ENCODE measurements around the gene COL25A1. TPM values are rescaled to one million over a fixed set of nuclear protein-coding genes. Genes with fewer than 3 reads are reported as not detected.
"Not testable (repeated sequence)": the region's sequence is repeated elsewhere in the genome, so short reads cannot be mapped to it uniquely, and the experiment has no call there.

COL25A1 gene
- total RNA-seq, 1 donor from 2014 or later = not detected

DNA sequence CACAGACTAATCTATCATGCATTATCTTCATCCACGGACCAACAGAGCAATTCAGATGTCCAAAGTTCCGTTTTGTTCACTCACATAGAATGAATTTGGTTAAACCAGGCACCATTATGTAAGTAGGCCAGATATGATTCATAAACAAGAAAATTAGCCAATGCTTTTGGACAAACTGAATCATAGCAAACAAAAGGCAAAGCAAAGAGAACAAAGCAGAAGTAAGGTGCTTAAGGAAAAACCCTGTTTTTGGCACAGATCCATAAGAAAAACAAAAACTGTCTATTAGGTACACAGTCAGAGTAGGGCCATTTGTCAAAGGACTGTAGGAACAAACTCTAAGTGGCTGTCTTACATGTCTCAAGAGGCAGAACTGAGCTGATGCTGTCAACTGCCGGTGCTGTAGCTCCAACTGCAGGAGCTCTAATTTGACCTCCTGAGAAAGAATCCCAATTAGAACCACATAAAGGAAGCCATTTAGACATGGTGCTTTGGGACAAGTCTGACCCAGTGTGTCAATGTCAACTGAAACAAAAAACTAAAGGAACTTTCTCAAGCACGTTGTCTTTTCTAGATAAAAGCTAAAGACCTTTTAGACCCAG lies 146.7 kb downstream of the COL25A1 start:
- H3K36me3 Mint-ChIP-seq (ENCODE audit: low read depth) = no peaks in the 10 kb centered on the region
- DNase-seq (ENCODE audit: low spot score) = no peak

DNA sequence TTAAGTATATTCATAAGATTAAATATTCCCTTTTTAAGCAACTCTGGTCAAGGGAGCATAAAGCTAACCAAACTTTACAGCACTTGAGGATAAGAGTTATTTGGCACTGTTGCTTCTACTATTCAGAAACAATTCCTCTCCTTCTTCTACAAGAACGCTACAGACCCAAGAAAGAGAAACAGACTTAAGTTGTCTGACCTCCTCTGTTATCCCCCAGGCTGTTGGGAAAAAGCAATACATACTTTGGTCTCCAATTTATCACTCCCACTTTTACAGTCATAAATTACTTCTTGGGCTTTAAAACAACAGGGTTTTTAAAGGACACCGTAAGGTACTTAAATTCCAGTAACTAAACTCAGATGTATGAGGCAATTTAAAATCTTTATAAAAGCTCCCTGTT lies 147.4 kb downstream of the COL25A1 start:
- intact Hi-C loops (cut with micrococcal nuclease) = no loop called here
- Mint-ChIP-seq H3K4me1 (ENCODE audit: low read depth) (no peaks in the 10 kb centered on the region), H3K4me3 (ENCODE audit: low read depth) (no peak overlapping the region), H3K36me3 (ENCODE audit: low read depth) (no peaks in the 10 kb centered on the region), H3K27me3 (ENCODE audit: low read depth) (peaks cover 17% of the 10 kb centered on the region), H3K27ac (no peak overlapping the region), H3K9me3 (no peaks in the 10 kb centered on the region)
- DNase-seq (ENCODE audit: low spot score) = no peak

More for the DNA sequence above, 146.7 kb downstream of the COL25A1 start:
- Mint-ChIP-seq H3K27me3 (ENCODE audit: low read depth) (peaks cover 17% of the 10 kb centered on the region), H3K9me3 (no peaks in the 10 kb centered on the region), H3K4me3 (ENCODE audit: low read depth) (no peak overlapping the region), H3K4me1 (ENCODE audit: low read depth) (no peaks in the 10 kb centered on the region), H3K27ac (no peak overlapping the region)
- intact Hi-C loops (cut with micrococcal nuclease) = no loop called here

DNA sequence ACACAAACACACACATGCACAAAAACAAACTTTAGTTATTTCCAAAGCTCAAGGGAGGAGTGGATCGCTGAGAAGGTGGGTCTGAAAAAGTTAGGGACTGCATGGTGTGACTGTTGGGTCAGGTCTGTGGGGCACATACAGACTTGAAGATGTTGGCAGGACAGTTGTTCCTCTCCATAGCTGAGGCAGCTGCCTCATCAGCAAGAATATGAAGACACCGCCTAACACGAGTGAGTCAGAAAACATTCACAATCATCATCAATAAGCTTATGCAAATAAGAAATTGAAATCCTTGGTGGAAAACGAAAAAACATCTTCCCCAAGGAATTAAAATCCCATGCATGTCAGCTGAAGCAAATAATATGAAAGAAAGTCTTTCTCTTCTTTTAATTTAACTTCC lies 148.0 kb downstream of the COL25A1 start:
- Mint-ChIP-seq H3K4me3 (ENCODE audit: low read depth) (no peak overlapping the region), H3K27ac (no peak overlapping the region), H3K4me1 (ENCODE audit: low read depth) (no peaks in the 10 kb centered on the region), H3K27me3 (ENCODE audit: low read depth) (peaks cover 18% of the 10 kb centered on the region), H3K36me3 (ENCODE audit: low read depth) (no peaks in the 10 kb centered on the region), H3K9me3 (no peaks in the 10 kb centered on the region)
- DNase-seq (ENCODE audit: low spot score) = no peak
- intact Hi-C loops (cut with micrococcal nuclease) = no loop called here

DNA sequence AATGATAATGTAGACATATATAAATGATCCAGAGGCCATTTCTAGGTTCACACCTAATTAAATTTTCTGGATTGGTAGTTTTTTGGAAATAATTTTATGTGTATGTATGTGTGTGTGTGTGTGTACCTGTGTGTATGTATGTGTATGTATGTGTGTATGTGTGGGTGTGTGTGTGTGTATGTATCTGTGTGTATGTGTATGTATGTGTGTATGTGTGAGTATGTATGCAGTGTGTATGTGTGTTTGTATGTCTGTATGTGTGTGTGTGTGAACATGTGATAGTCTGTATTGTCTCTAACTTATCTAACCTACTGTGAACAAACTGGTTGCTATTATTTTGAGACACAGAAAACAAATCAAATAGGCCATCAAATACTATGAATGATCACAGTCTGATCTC lies 152.6 kb downstream of the COL25A1 start:
- no peaks in the 10 kb centered on the region for H3K9me3 Mint-ChIP-seq
- no peak for DNase-seq (ENCODE audit: low spot score)
- H3K4me1 Mint-ChIP-seq (ENCODE audit: low read depth) = no peaks in the 10 kb centered on the region
- H3K27me3 Mint-ChIP-seq (ENCODE audit: low read depth) = peaks cover 16% of the 10 kb centered on the region
- H3K36me3 Mint-ChIP-seq (ENCODE audit: low read depth) = no peaks in the 10 kb centered on the region
- H3K27ac Mint-ChIP-seq = no peak overlapping the region
- H3K4me3 Mint-ChIP-seq (ENCODE audit: low read depth) = no peak overlapping the region
- intact Hi-C loops (cut with micrococcal nuclease) = no loop called here

DNA sequence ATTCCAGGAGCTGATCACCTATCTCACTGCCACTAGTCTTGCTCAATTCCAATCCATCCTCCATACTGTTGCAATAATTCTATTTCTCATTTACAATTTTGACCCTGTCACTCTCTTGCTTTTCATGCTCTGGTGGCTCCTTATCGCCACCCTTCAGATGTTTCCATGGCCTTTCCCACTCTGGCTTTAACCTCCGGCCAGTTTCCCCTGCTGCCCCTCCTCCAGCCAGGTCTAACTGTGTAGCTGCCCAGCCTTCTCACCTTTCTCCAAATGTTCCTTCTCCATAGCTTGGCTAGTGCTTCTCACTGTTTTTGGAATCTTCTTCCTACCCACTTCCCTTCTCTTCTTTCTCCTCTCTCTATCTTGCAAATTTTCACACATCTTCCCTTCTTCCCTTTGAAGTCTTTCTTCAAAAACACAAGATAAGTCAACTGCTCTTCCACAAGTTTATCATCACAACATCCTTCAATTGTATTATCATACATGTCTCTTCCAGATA lies 153.8 kb downstream of the COL25A1 start:
- peaks cover 16% of the 10 kb centered on the region for H3K27me3 Mint-ChIP-seq (ENCODE audit: low read depth)
- no peak overlapping the region for H3K27ac Mint-ChIP-seq

DNA sequence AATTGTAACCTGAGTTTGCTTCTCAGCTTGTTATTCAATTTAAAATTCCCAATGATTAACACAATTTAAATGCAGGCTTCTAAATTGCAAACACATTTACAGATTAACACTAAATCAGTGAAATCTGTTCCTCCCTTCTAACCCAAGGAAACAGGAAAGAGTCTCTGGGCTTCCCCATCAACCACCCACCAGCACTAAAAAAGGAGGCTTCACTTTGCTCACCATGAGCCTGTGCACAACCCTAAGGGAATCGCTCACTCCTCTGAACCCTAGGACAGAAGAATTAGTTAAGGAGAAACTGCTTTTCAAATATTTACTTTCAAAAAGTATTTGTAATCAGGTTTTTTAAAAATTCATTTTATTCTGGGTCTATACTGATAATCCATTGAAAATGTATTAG lies 155.3 kb downstream of the COL25A1 start:
- H3K27ac Mint-ChIP-seq = no peak overlapping the region
- intact Hi-C loops (cut with micrococcal nuclease) = no loop called here
- H3K4me1 Mint-ChIP-seq (ENCODE audit: low read depth) = no peaks in the 10 kb centered on the region
- peaks cover 19% of the 10 kb centered on the region for H3K27me3 Mint-ChIP-seq (ENCODE audit: low read depth)
- no peak overlapping the region for H3K4me3 Mint-ChIP-seq (ENCODE audit: low read depth)
- H3K9me3 Mint-ChIP-seq = peaks cover 2% of the 10 kb centered on the region
- DNase-seq (ENCODE audit: low spot score) = no peak
- H3K36me3 Mint-ChIP-seq (ENCODE audit: low read depth) = no peaks in the 10 kb centered on the region

More for the DNA sequence above, 153.8 kb downstream of the COL25A1 start:
- no peaks in the 10 kb centered on the region for H3K36me3 Mint-ChIP-seq (ENCODE audit: low read depth)
- no peak overlapping the region for H3K4me3 Mint-ChIP-seq (ENCODE audit: low read depth)
- intact Hi-C loops (cut with micrococcal nuclease) = no loop called here
- no peaks in the 10 kb centered on the region for H3K4me1 Mint-ChIP-seq (ENCODE audit: low read depth)
- no peak for DNase-seq (ENCODE audit: low spot score)
- H3K9me3 Mint-ChIP-seq = no peaks in the 10 kb centered on the region

DNA sequence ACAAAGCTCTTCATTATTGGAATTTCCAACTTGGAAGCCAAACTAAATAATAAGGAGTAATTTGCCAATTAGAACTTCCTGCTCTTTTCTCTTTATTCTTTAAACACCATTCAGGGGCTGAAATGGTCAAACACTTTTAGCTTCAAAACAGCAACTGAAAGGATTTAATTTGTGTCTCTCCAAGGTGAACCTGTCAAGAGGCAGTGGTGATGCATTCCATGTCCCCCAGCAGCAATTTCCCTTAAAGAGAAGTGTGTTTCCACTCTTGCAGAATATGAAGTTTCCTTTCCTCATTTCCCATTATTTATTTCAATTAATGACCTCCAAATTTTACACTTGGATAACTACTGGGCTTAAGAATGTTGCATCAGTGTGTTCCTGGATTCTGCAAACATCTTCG lies 156.0 kb downstream of the COL25A1 start:
- no peak overlapping the region for H3K27ac Mint-ChIP-seq
- no peaks in the 10 kb centered on the region for H3K4me1 Mint-ChIP-seq (ENCODE audit: low read depth)
- no peak for DNase-seq (ENCODE audit: low spot score)
- intact Hi-C loops (cut with micrococcal nuclease) = no loop called here
- H3K27me3 Mint-ChIP-seq (ENCODE audit: low read depth) = peaks cover 24% of the 10 kb centered on the region
- H3K36me3 Mint-ChIP-seq (ENCODE audit: low read depth) = no peaks in the 10 kb centered on the region
- peaks cover 7% of the 10 kb centered on the region for H3K9me3 Mint-ChIP-seq
- no peak overlapping the region for H3K4me3 Mint-ChIP-seq (ENCODE audit: low read depth)

DNA sequence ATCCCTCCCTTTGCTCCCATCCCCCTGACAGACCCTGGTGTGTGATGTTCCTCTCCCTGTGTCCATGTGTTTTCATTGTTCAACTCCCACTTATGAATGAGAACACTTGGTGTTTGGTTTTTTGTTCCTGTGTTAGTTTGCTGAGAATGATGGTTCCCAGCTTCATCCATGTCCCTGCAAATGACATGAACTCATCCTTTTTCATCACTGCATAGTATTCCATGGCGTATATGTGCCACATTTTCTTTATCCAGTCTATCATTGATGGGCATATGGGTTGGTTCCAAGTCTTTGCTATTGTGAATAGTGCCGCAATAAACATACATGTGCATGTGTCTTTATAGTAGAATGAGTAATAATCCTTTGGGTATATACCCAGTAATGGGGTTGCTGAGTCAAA lies 164.3 kb downstream of the COL25A1 start:
- DNase-seq (ENCODE audit: low spot score); H3K27me3 Mint-ChIP-seq (ENCODE audit: low read depth); H3K4me1 Mint-ChIP-seq (ENCODE audit: low read depth); H3K9me3 Mint-ChIP-seq; intact Hi-C loops (cut with micrococcal nuclease); H3K36me3 Mint-ChIP-seq (ENCODE audit: low read depth); H3K27ac Mint-ChIP-seq; H3K4me3 Mint-ChIP-seq (ENCODE audit: low read depth): not testable (repeated sequence)

DNA sequence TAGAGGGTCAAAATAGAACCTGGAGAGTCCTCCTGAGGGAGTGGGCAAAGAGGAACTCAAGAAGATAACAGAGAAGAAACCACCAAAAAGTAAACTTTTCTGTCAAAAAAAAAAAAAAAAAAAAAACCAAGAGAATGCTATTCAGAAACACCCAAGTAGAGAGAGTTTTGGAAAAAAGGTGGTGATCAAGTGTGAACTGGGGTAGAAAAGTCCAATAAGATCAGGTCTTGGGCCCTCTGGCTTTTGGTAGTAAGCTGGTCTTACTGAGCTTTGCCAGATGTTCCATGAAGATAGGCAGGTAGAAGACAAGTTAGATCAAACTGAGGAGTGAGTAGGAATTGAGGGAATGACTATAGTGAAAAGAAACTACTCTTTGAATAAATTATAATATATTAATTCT lies 167.5 kb downstream of the COL25A1 start:
- peaks cover 6% of the 10 kb centered on the region for H3K27me3 Mint-ChIP-seq (ENCODE audit: low read depth)
- no peak overlapping the region for H3K4me3 Mint-ChIP-seq (ENCODE audit: low read depth)
- H3K9me3 Mint-ChIP-seq = no peaks in the 10 kb centered on the region
- no peak overlapping the region for H3K27ac Mint-ChIP-seq
- no peaks in the 10 kb centered on the region for H3K36me3 Mint-ChIP-seq (ENCODE audit: low read depth)
- intact Hi-C loops (cut with micrococcal nuclease) = no loop called here
- H3K4me1 Mint-ChIP-seq (ENCODE audit: low read depth) = no peaks in the 10 kb centered on the region
- no peak for DNase-seq (ENCODE audit: low spot score)

DNA sequence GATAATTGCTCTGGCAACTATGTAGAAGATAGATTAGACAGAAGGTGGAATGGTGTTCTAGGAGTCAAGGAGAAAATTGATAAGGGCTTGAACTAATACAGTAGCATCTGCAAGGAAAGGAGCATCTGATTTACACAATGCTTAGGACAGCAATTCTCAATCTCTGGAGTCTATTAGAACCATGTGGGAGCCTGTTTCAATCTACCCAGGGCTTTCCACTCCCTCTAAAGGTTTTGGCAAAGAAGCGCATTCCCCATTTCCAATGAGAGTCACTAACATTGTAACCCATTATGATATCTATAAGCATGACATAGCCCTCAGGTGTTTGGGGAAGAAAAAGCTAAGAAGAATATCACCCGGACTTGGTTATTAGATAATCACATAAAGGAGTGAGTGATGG lies 168.2 kb downstream of the COL25A1 start:
- Mint-ChIP-seq H3K27ac (no peak overlapping the region), H3K36me3 (ENCODE audit: low read depth) (no peaks in the 10 kb centered on the region), H3K4me1 (ENCODE audit: low read depth) (no peaks in the 10 kb centered on the region), H3K4me3 (ENCODE audit: low read depth) (no peak overlapping the region), H3K27me3 (ENCODE audit: low read depth) (peaks cover 6% of the 10 kb centered on the region), H3K9me3 (no peaks in the 10 kb centered on the region)
- intact Hi-C loops (cut with micrococcal nuclease) = no loop called here
- no peak for DNase-seq (ENCODE audit: low spot score)

DNA sequence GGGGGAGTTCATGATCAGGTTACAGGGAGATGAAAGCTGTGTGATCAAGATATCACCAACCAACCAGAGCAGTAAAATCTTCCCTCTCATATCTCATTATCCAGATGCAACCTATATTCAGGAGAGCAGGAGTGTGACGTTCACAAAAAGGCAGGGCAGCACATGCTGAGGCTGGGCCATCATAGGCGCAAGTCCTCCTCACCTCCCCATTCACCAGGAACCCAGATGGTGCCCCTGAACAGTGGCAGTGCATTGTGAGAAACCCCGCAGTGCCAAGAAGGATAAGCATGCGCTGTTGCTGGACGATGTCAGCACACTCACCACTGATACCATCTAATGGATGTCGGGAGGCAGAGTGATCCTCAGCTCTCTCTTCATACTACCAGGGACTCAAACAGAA lies 170.9 kb downstream of the COL25A1 start:
- Mint-ChIP-seq H3K9me3 (no peaks in the 10 kb centered on the region), H3K4me3 (ENCODE audit: low read depth) (no peak overlapping the region), H3K27ac (no peak overlapping the region), H3K27me3 (ENCODE audit: low read depth) (peaks cover 7% of the 10 kb centered on the region), H3K36me3 (ENCODE audit: low read depth) (no peaks in the 10 kb centered on the region), H3K4me1 (ENCODE audit: low read depth) (no peaks in the 10 kb centered on the region)
- no peak for DNase-seq (ENCODE audit: low spot score)
- intact Hi-C loops (cut with micrococcal nuclease) = no loop called here

DNA sequence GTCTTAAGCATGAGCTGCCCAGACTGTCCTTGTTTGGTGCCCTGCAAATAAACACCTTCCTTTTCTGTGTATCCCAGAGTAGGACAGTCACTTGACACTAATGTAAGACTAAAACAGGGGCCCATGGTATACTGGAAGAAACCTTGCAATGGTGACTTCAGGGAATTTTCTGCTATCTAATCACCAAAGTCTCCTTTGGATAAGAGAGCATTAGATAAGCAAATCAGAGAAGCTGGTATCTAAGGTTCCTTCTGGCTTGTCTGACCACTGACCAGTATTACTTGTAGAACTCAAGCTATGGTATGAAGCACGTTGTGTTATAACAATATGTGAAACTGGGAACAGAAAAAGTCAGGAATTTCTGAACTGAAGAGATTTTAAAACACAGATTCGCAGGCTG lies 173.9 kb downstream of the COL25A1 start:
- Mint-ChIP-seq H3K4me3 (ENCODE audit: low read depth) (no peak overlapping the region), H3K27me3 (ENCODE audit: low read depth) (peaks cover 17% of the 10 kb centered on the region), H3K9me3 (no peaks in the 10 kb centered on the region), H3K27ac (no peak overlapping the region), H3K4me1 (ENCODE audit: low read depth) (no peaks in the 10 kb centered on the region), H3K36me3 (ENCODE audit: low read depth) (no peaks in the 10 kb centered on the region)
- no peak for DNase-seq (ENCODE audit: low spot score)
- intact Hi-C loops (cut with micrococcal nuclease) = no loop called here

DNA sequence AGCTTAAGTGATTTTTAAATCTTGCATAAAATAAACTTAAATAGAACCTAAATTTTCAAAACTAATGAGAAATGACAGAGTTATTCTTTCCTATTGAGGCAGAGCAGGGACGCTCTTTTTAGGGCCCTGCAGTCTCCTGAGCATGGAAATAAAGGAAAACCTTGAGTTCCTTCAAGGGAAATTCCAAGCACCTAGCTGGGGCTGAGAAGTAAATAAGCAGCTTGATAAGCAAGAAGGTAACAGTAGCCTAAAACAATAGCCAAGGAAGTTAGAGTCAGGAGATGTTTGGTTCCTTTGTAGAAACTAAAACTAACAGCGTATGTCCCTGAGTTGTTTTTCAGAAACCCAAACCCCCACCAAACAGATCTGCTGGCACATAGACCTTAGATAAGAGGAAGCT lies 174.6 kb downstream of the COL25A1 start:
- DNase-seq (ENCODE audit: low spot score) = no peak
- no peak overlapping the region for H3K4me3 Mint-ChIP-seq (ENCODE audit: low read depth)
- H3K9me3 Mint-ChIP-seq = no peaks in the 10 kb centered on the region
- intact Hi-C loops (cut with micrococcal nuclease) = no loop called here
- H3K36me3 Mint-ChIP-seq (ENCODE audit: low read depth) = no peaks in the 10 kb centered on the region
- peaks cover 17% of the 10 kb centered on the region for H3K27me3 Mint-ChIP-seq (ENCODE audit: low read depth)
- H3K27ac Mint-ChIP-seq = no peak overlapping the region
- no peaks in the 10 kb centered on the region for H3K4me1 Mint-ChIP-seq (ENCODE audit: low read depth)

DNA sequence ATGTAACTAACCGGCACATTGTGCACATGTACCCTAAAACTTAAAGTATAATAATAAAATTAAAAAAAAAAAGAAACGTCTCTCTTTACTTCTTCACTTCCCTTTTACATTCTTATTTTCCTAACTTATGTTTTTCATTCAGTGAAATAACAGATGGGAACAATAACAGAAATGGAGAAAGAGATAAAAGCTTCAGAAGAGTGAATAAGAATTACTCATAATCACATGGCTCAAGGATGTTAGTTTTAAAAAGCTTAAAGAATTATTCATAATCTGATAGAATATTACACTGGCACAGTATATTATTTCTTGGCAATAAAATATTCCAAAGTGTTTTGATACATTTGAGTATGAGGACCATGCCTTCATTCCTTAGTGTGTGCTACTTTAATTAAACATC lies 175.6 kb downstream of the COL25A1 start:
- intact Hi-C loops (cut with micrococcal nuclease) = no loop called here
- Mint-ChIP-seq H3K4me1 (ENCODE audit: low read depth) (no peaks in the 10 kb centered on the region), H3K27ac (no peak overlapping the region), H3K27me3 (ENCODE audit: low read depth) (peaks cover 22% of the 10 kb centered on the region), H3K36me3 (ENCODE audit: low read depth) (no peaks in the 10 kb centered on the region), H3K4me3 (ENCODE audit: low read depth) (no peak overlapping the region), H3K9me3 (no peaks in the 10 kb centered on the region)
- no peak for DNase-seq (ENCODE audit: low spot score)
